Muscle of arm (tissue), 12 donors: Measurements from ENCODE around the gene TXNDC11. TPM values are rescaled to one million over a fixed set of nuclear protein-coding genes. Genes with fewer than 3 reads are reported as not detected.
A peak's percentile ranks its signal among the peaks of the same experiment; 100 is the strongest.

Experiments
- DNase-seq: peaks from one replicate; pipeline ENCODE4 v3.0.0-alpha.2; 2013
- polyA plus RNA-seq, 12 donors: library from polyadenylated mRNA; unstranded; fragments of 120-200 nt; gene quantifications; one replicate each; pipeline ENCODE4 v1.2.1, GENCODE V29; 2013; ENCODE audit not compliant: insufficient read length in 12 of 12

Gene TXNDC11
- polyA plus RNA-seq, 12 donors = 12.4 to 28.6 (median 21.7) TPM; not detected in 1

GRCh38 chr16:11756248-11756647 lies 13.6 kb upstream of the TXNDC11 start:
- DNase-seq = no peak

GRCh38 chr16:11755022-11755760 lies 12.5 kb upstream of the TXNDC11 start:
- DNase-seq = no peak

GRCh38 chr16:11752856-11753255 lies 10.2 kb upstream of the TXNDC11 start:
- no peak for DNase-seq

- no peak for DNase-seq
Observed at GRCh38 chr16:11750056-11750455, 7.4 kb upstream of the TXNDC11 start.

- no peak for DNase-seq
Observed at GRCh38 chr16:11748404-11749254, 6.0 kb upstream of the TXNDC11 start.

GRCh38 chr16:11747949-11748403 lies 5.3 kb upstream of the TXNDC11 start:
- DNase-seq = no peak

- no peak for DNase-seq
Observed at GRCh38 chr16:11744075-11744470, 1.4 kb upstream of the TXNDC11 start.

- peak; percentile 18 for DNase-seq
Observed at GRCh38 chr16:11743308-11744074, 834 bp upstream of the TXNDC11 start.

- peak; percentile 22 for DNase-seq
Observed at GRCh38 chr16:11742093-11742535, 543 bp downstream of the TXNDC11 start.

GRCh38 chr16:11740567-11740966 lies 2.1 kb downstream of the TXNDC11 start:
- DNase-seq = no peak

GRCh38 chr16:11738742-11739544 lies 3.7 kb downstream of the TXNDC11 start:
- no peak for DNase-seq

- no peak for DNase-seq
Observed at GRCh38 chr16:11737713-11738112, 4.9 kb downstream of the TXNDC11 start.

- no peak for DNase-seq
Observed at GRCh38 chr16:11736903-11737302, 5.8 kb downstream of the TXNDC11 start.

GRCh38 chr16:11735787-11736186 lies 6.9 kb downstream of the TXNDC11 start:
- DNase-seq = no peak

GRCh38 chr16:11734653-11735043 lies 8.0 kb downstream of the TXNDC11 start:
- DNase-seq = no peak

- no peak for DNase-seq
Observed at GRCh38 chr16:11734025-11734652, 8.5 kb downstream of the TXNDC11 start.

- DNase-seq = no peak
Observed at GRCh38 chr16:11731222-11731621, 11.4 kb downstream of the TXNDC11 start.

- no peak for DNase-seq
Observed at GRCh38 chr16:11729787-11730186, 12.9 kb downstream of the TXNDC11 start.

- DNase-seq = no peak
Observed at GRCh38 chr16:11727796-11728543, 14.7 kb downstream of the TXNDC11 start.

- DNase-seq = no peak
Observed at GRCh38 chr16:11726008-11726407, 16.6 kb downstream of the TXNDC11 start.
